Testis (tissue), 3 donors: ENCODE measurements around the gene TFEB. TPM values are rescaled to one million over a fixed set of nuclear protein-coding genes. Genes with fewer than 3 reads are reported as not detected.

Experiments used
- DNase-seq: peaks from one replicate; pipeline ENCODE4 v3.0.0-alpha.2; 2019
- H3K27ac ChIP-seq, 2 donors: fragments of 200-600 bp; sonication (generic); one replicate each; pipeline ENCODE4 v1.5.1; 2019
- H3K27me3 ChIP-seq: fragments of 200-600 bp; sonication (generic); one replicate; pipeline ENCODE4 v1.5.1; 2019
- H3K36me3 ChIP-seq: fragments of 200-600 bp; sonication (generic); one replicate; pipeline ENCODE4 v1.5.1; 2017; ENCODE audit warnings: low read depth; ENCODE audit errors: missing control alignments
- H3K4me1 ChIP-seq: fragments of 200-600 bp; sonication (generic); one replicate; pipeline ENCODE4 v1.5.1; 2019
- H3K4me3 ChIP-seq, 2 donors: fragments of 200-600 bp; sonication (generic); one replicate each; pipeline ENCODE4 v1.5.1; 2017 to 2019
- H3K9me3 ChIP-seq: fragments of 200-600 bp; sonication (generic); one replicate; pipeline ENCODE4 v1.5.1; 2017
- CTCF ChIP-seq, 3 experiments: fragments of 450-650 bp in 2 of 3; fragments of 200-600 bp in 1 of 3; sonication (generic) in 1 of 3; IDR thresholded peaks; one replicate each; pipeline ENCODE4 v1.5.1; 2016 to 2019; ENCODE audit warnings: antibody characterized with exemption in 3 of 3, mild to moderate bottlenecking in 2 of 3, moderate library complexity in 1 of 3
- POLR2A ChIP-seq: fragments of 450-650 bp; IDR thresholded peaks from one replicate; pipeline ENCODE4 v1.6.1; 2017; ENCODE audit warnings: antibody characterized with exemption, mild to moderate bottlenecking, moderate library complexity
- WGBS, 2 donors: methylation state at CpG; one replicate each; pipeline ENCODE4 v1.1.5; 2018; 5-methylcytosine and 5-hydroxymethylcytosine counted together
- intact Hi-C: fragments of 100-400 bp; cut with DNase I; formaldehyde crosslinking; loops from one replicate; pipeline ENCODE4 v1.15.1; 2023; ENCODE audit warnings: low total_unique reads
- polyA plus RNA-seq: library from polyadenylated mRNA; stranded (reverse); fragments of 350-450 nt; fragmentation: Illumina TruSeq; extraction: RNeasy Lipid Tissue Mini Kit (QIAGEN cat#74804); gene quantifications from one replicate; pipeline ENCODE4 v1.2.3, GENCODE V29; 2014; ENCODE audit warnings: low read depth, low replicate concordance; ENCODE audit not compliant: insufficient read depth
- total RNA-seq, 2 donors: library from RNA; depleted of rRNA; stranded (reverse); fragments of >200 nt; gene quantifications; one replicate each; pipeline ENCODE4 v1.2.3, GENCODE V29; 2016

The TFEB gene
- total and polyA plus RNA-seq, 3 donors from 2014 or later, result 4.5 to 6.3 (median 5.2) TPM

- H3K9me3 ChIP-seq, result no peaks in the 10 kb centered on the region
- H3K36me3 ChIP-seq, result no peaks in the 10 kb centered on the region
- no peak overlapping the region for H3K4me3 ChIP-seq
- H3K27me3 ChIP-seq, result no peaks in the 10 kb centered on the region
- no peak for DNase-seq
- 67 to 73% methylated on average over 6 to 7 of the region's 7 CpGs for WGBS, 2 donors
- intact Hi-C loops, result no loop called here
- H3K27ac ChIP-seq, result no peak overlapping the region
- H3K4me1 ChIP-seq, result peaks cover 22% of the 10 kb centered on the region
- TF ChIP-seq POLR2A (no peak), CTCF (IDR thresholded peaks at IDR 0.05) (no peak)
Observed at GRCh38 chr6:41640426-41640825, 95.0 kb downstream of the TFEB start.

GRCh38 chr6:41639809-41640371 is 95.5 kb downstream of the TFEB start:
- H3K9me3 ChIP-seq, result no peaks in the 10 kb centered on the region
- TF ChIP-seq POLR2A (no peak), CTCF (IDR thresholded peaks at IDR 0.05) (no peak)
- WGBS, 2 donors, result 43% methylated on average over 7 to 8 of the region's 8 CpGs
- no peaks in the 10 kb centered on the region for H3K27me3 ChIP-seq
- no peaks in the 10 kb centered on the region for H3K36me3 ChIP-seq
- H3K4me1 ChIP-seq, result peaks cover 22% of the 10 kb centered on the region
- H3K4me3 ChIP-seq, result no peak overlapping the region
- intact Hi-C loops, result no loop called here
- no peak for DNase-seq
- peak overlapping the region in 1 of 2 donors; percentile 48 for H3K27ac ChIP-seq

GRCh38 chr6:41638935-41639808 is 96.2 kb downstream of the TFEB start:
- Histone ChIP-seq H3K27me3 (no peaks in the 10 kb centered on the region), H3K36me3 (no peaks in the 10 kb centered on the region), H3K4me1 (peaks cover 22% of the 10 kb centered on the region), H3K9me3 (no peaks in the 10 kb centered on the region), H3K27ac (peak overlapping the region; percentile 48 to 59), H3K4me3 (peak overlapping the region; percentile 53 to 62)
- 16 to 20% methylated on average over 32 to 40 of the region's 40 CpGs for WGBS, 2 donors
- no peak for TF ChIP-seq POLR2A
- TF ChIP-seq CTCF (IDR thresholded peaks at IDR 0.05), result no peak
- DNase-seq, result peak; percentile 74
- intact Hi-C loops, result no loop called here

GRCh38 chr6:41638002-41638934 is 97.1 kb downstream of the TFEB start, which contains the start of gene MDFI:
Gene MDFI (plus strand): TSS chr6:41638468. CDS start chr6:41638750, 282 bp downstream.
- Histone ChIP-seq H3K4me3 (peak within 1 kb of the TSS; percentile 53 to 62), H3K4me1 (peaks cover 22% of the 10 kb centered on the region), H3K27ac (peak within 1 kb of the TSS; percentile 48 to 59), H3K9me3 (no peaks in the 10 kb centered on the region), H3K36me3 (no peaks in the 10 kb centered on the region), H3K27me3 (no peaks in the 10 kb centered on the region)
- WGBS, 2 donors, result 1 to 2% methylated on average over 67 to 80 of the region's 86 CpGs
- intact Hi-C loops, result no loop called here
- TF ChIP-seq CTCF (IDR thresholded peaks at IDR 0.05), result no peak
- peak; percentile 29 for DNase-seq
